Measurements from ENCODE around the gene TNIK. TPM values are rescaled to one million over a fixed set of nuclear protein-coding genes. Genes with fewer than 3 reads are reported as not detected.

Gene TNIK
- total RNA-seq, 2 donors from 2014 or later = 5.6 to 47.1 TPM

GRCh38 chr3:171044835-171045793 is 415.1 kb downstream of the TNIK start:
- Histone ChIP-seq H3K4me3 (no peak overlapping the region), H3K27ac (no peak overlapping the region), H3K27me3 (replicated peaks; ENCODE audit: insufficient read depth) (no peaks in the 10 kb centered on the region), H3K4me1 (replicated peaks) (no peaks in the 10 kb centered on the region), H3K36me3 (no peaks in the 10 kb centered on the region), H3K9me3 (no peaks in the 10 kb centered on the region)
- 83% methylated on average over 14 of the region's 14 CpGs for WGBS
- intact Hi-C loops (cut with DNase I) = no loop called here
- TF ChIP-seq POLR2AphosphoS5 (IDR thresholded peaks at IDR 0.05) = no peak
- TF ChIP-seq, protein P1, sequence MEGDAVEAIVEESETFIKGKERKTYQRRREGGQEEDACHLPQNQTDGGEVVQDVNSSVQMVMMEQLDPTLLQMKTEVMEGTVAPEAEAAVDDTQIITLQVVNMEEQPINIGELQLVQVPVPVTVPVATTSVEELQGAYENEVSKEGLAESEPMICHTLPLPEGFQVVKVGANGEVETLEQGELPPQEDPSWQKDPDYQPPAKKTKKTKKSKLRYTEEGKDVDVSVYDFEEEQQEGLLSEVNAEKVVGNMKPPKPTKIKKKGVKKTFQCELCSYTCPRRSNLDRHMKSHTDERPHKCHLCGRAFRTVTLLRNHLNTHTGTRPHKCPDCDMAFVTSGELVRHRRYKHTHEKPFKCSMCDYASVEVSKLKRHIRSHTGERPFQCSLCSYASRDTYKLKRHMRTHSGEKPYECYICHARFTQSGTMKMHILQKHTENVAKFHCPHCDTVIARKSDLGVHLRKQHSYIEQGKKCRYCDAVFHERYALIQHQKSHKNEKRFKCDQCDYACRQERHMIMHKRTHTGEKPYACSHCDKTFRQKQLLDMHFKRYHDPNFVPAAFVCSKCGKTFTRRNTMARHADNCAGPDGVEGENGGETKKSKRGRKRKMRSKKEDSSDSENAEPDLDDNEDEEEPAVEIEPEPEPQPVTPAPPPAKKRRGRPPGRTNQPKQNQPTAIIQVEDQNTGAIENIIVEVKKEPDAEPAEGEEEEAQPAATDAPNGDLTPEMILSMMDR (IDR thresholded peaks at IDR 0.05) = no peak
- TF ChIP-seq POLR2A (IDR thresholded peaks at IDR 0.05) = no peak
- DNase-seq (ENCODE audit: low spot score) = no peak

DNA sequence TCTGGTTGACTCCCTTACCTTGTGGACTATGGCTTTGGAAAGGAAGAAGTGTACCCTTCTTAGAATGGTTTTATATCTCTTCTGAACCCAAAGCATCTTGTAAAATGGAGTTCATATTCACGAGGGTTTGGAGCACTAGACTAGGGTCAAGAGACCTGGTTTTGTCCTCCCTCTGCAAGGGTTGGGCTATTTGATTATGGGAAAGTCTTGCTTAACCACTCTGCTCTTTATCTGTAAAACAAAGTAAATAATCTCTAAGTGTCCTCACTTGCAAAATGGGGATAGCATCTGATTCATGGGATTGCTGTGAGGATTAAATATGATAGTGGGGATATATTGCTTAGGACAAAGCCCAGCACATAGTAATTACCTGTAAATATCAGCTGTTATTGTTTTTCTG is 415.8 kb downstream of the TNIK start:
- H3K27me3 ChIP-seq (replicated peaks; ENCODE audit: insufficient read depth) = no peaks in the 10 kb centered on the region
- intact Hi-C loops (cut with DNase I) = no loop called here
- TF ChIP-seq POLR2AphosphoS5 (IDR thresholded peaks at IDR 0.05) (no peak), POLR2A (IDR thresholded peaks at IDR 0.05) (no peak)
- TF ChIP-seq, protein P1 (IDR thresholded peaks at IDR 0.05) = no peak
- no peak for DNase-seq (ENCODE audit: low spot score)
- H3K4me1 ChIP-seq (replicated peaks) = no peaks in the 10 kb centered on the region
- H3K9me3 ChIP-seq = no peaks in the 10 kb centered on the region
- H3K27ac ChIP-seq = no peak overlapping the region
- H3K4me3 ChIP-seq = no peak overlapping the region
- WGBS = 47% methylated on average over 1 of the region's 1 CpG
- H3K36me3 ChIP-seq = no peaks in the 10 kb centered on the region

GRCh38 chr3:171039674-171040073 is 420.5 kb downstream of the TNIK start:
- no peak overlapping the region for H3K27ac ChIP-seq
- H3K9me3 ChIP-seq = no peaks in the 10 kb centered on the region
- no peaks in the 10 kb centered on the region for H3K4me1 ChIP-seq (replicated peaks)
- H3K4me3 ChIP-seq = no peak overlapping the region
- WGBS = 65% methylated on average over 1 of the region's 1 CpG
- no peaks in the 10 kb centered on the region for H3K27me3 ChIP-seq (replicated peaks; ENCODE audit: insufficient read depth)
- H3K36me3 ChIP-seq = no peaks in the 10 kb centered on the region
- TF ChIP-seq, protein P1 (IDR thresholded peaks at IDR 0.05) = no peak
- TF ChIP-seq POLR2AphosphoS5 (IDR thresholded peaks at IDR 0.05) (no peak), POLR2A (IDR thresholded peaks at IDR 0.05) (no peak)
- DNase-seq (ENCODE audit: low spot score) = no peak
- intact Hi-C loops (cut with DNase I) = no loop called here

GRCh38 chr3:171038342-171038741 is 421.9 kb downstream of the TNIK start:
- TF ChIP-seq POLR2AphosphoS5 (IDR thresholded peaks at IDR 0.05) = no peak
- TF ChIP-seq POLR2A (IDR thresholded peaks at IDR 0.05) = no peak
- TF ChIP-seq, protein P1 (IDR thresholded peaks at IDR 0.05) = no peak
- intact Hi-C loops (cut with DNase I) = no loop called here

More at GRCh38 chr3:171038342-171038741, 421.9 kb downstream of the TNIK start:
- Histone ChIP-seq H3K36me3 (no peaks in the 10 kb centered on the region), H3K4me3 (no peak overlapping the region), H3K27ac (no peak overlapping the region), H3K27me3 (replicated peaks; ENCODE audit: insufficient read depth) (no peaks in the 10 kb centered on the region), H3K4me1 (replicated peaks) (no peaks in the 10 kb centered on the region), H3K9me3 (no peaks in the 10 kb centered on the region)
- no peak for DNase-seq (ENCODE audit: low spot score)
- WGBS = 19% methylated on average over 1 of the region's 1 CpG

Measured in prostate gland (tissue), 2 donors.